OCI-LY3 (cell line): ENCODE results near the gene SLC22A4.

Experiments used
- EZH2phosphoT487 ChIP-seq: fragments of 200-600 bp; shearing (Covaris generic); IDR thresholded peaks from 2 replicates; pipeline ENCODE4 v1.6.1; 2018; ENCODE audit warnings: antibody characterized with exemption, mixed run types, low read depth
- TF ChIP-seq, protein P1 (sequence below): fragments of 200-600, 300-600 bp; sonication (generic); IDR thresholded peaks from 2 replicates; pipeline ENCODE4 v1.5.1; 2014; ENCODE audit warnings: antibody characterized with exemption, low read length, low read depth

GRCh38 chr5:132259069-132259851 is 34.9 kb upstream of the SLC22A4 start:
- TF ChIP-seq, protein P1, sequence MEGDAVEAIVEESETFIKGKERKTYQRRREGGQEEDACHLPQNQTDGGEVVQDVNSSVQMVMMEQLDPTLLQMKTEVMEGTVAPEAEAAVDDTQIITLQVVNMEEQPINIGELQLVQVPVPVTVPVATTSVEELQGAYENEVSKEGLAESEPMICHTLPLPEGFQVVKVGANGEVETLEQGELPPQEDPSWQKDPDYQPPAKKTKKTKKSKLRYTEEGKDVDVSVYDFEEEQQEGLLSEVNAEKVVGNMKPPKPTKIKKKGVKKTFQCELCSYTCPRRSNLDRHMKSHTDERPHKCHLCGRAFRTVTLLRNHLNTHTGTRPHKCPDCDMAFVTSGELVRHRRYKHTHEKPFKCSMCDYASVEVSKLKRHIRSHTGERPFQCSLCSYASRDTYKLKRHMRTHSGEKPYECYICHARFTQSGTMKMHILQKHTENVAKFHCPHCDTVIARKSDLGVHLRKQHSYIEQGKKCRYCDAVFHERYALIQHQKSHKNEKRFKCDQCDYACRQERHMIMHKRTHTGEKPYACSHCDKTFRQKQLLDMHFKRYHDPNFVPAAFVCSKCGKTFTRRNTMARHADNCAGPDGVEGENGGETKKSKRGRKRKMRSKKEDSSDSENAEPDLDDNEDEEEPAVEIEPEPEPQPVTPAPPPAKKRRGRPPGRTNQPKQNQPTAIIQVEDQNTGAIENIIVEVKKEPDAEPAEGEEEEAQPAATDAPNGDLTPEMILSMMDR = no peak
- no peak for TF ChIP-seq EZH2phosphoT487
